Endothelial cell of umbilical vein (primary cell): Measurements from ENCODE around the gene SLC15A3. TPM values are rescaled to one million over a fixed set of nuclear protein-coding genes. Genes with fewer than 3 reads are reported as not detected.

Source experiments
- BruUV-seq: library from RNA; stranded (reverse); fragments of 400-500 nt; replicated peaks from 2 replicates; lab custom pipeline; 2021; lab: Mats Ljungman, UMichigan
- CTCF ChIA-PET: fragments of 300-600, 350-600 bp; sonication (Branson Sonifier 250); formaldehyde crosslinking; loops from one replicate; lab custom pipeline; 2021; ENCODE audit warnings: antibody characterized with exemption, inconsistent platforms; lab: Charles Lee
- POLR2A ChIA-PET: fragments of 300-600, 350-600 bp; sonication (Branson Sonifier 250); formaldehyde crosslinking; loops from one replicate; lab custom pipeline; 2021; ENCODE audit warnings: antibody characterized with exemption, inconsistent platforms; lab: Charles Lee
- DNase-seq: peaks from one replicate; pipeline ENCODE4 v3.0.0-alpha.2; 2011; ENCODE audit warnings: low read depth, low spot score
- FAIRE-seq: peaks from 2 replicates; lab custom pipeline; 2011; peaks lifted over from hg19 to GRCh38; lab: Jason Lieb, UNC
- H2AFZ ChIP-seq: 2 replicates; pipeline ENCODE4 v1.6.0; 2012; ENCODE audit warnings: low read depth, low read length, control low read depth, inconsistent platforms
- H3K27ac ChIP-seq: 2 replicates; pipeline ENCODE4 v1.5.1; 2011; ENCODE audit warnings: low read depth, mild to moderate bottlenecking, control low read depth, low read length, moderate library complexity; ENCODE audit not compliant: insufficient read depth
- H3K27me3 ChIP-seq, 2 experiments: 2 replicates each; pipeline versions ENCODE4 v1.6.0 to v1.6.1; 2011; ENCODE audit warnings: low read length in 2 of 2, mixed read lengths in 1 of 2; ENCODE audit not compliant: control insufficient read depth in 2 of 2, insufficient read depth in 2 of 2
- H3K36me3 ChIP-seq, 2 experiments: 2 replicates in 1 of 2; 3 replicates in 1 of 2; pipeline ENCODE4 v1.5.1; 2011; ENCODE audit warnings: low read length in 2 of 2, mild to moderate bottlenecking in 1 of 2, moderate library complexity in 1 of 2; ENCODE audit not compliant: control insufficient read depth in 2 of 2, insufficient read depth in 2 of 2; ENCODE audit errors: extremely low read depth in 1 of 2
- H3K4me1 ChIP-seq: 3 replicates; pipeline ENCODE4 v1.5.1; 2011; ENCODE audit warnings: mild to moderate bottlenecking, low read length; ENCODE audit not compliant: control insufficient read depth, insufficient read depth; ENCODE audit errors: extremely low read depth
- H3K4me2 ChIP-seq: 2 replicates; pipeline ENCODE4 v1.6.1; 2011; ENCODE audit warnings: low read length, control low read depth, mixed read lengths; ENCODE audit not compliant: insufficient read depth
- H3K4me3 ChIP-seq, 3 experiments: fragments of 200-600 bp in 1 of 3; sonication (generic), shearing (Covaris generic) in 1 of 3; replicated peaks in 1 of 3; 2 replicates each; pipeline ENCODE4 v1.5.1; 2011 to 2016; ENCODE audit warnings: control low read depth in 3 of 3, low read length in 3 of 3, mild to moderate bottlenecking in 2 of 3, inconsistent platforms in 1 of 3, low read depth in 1 of 3, moderate library complexity in 1 of 3; ENCODE audit not compliant: insufficient read depth in 1 of 3
- H3K79me2 ChIP-seq: 2 replicates; pipeline ENCODE4 v1.6.0; 2012; ENCODE audit warnings: low read length, inconsistent platforms; ENCODE audit not compliant: control insufficient read depth, insufficient read depth
- H3K9ac ChIP-seq: replicated peaks from 2 replicates; pipeline ENCODE3; 2011; ENCODE audit warnings: low read length, control low read depth; ENCODE audit not compliant: insufficient read depth; ENCODE audit errors: extremely low read depth
- H3K9me1 ChIP-seq: replicated peaks from 3 replicates; pipeline ENCODE4 v1.6.0; 2011; ENCODE audit warnings: mild to moderate bottlenecking, low read length; ENCODE audit not compliant: control insufficient read depth, insufficient read depth; ENCODE audit errors: extremely low read depth
- H3K9me3 ChIP-seq: replicated peaks from 2 replicates; pipeline ENCODE4 v1.5.1; 2012; ENCODE audit warnings: low read length, inconsistent platforms; ENCODE audit not compliant: control insufficient read depth, insufficient read depth
- H4K20me1 ChIP-seq: replicated peaks from 2 replicates; pipeline ENCODE3; 2011; ENCODE audit warnings: mild to moderate bottlenecking, low read length; ENCODE audit not compliant: control insufficient read depth, insufficient read depth; ENCODE audit errors: extremely low read depth
- CTCF ChIP-seq, 2 donors: IDR thresholded peaks; 1 replicate in 1 of 2; 2 replicates in 1 of 2; pipeline ENCODE4 v1.5.1; 2011; ENCODE audit warnings: low read length in 2 of 2, mild to moderate bottlenecking in 2 of 2, moderate library complexity in 2 of 2, control low read depth in 1 of 2, inconsistent platforms in 1 of 2, low read depth in 1 of 2; ENCODE audit not compliant: insufficient read depth in 1 of 2; ENCODE audit errors: extremely low read depth in 1 of 2
- EZH2 ChIP-seq: IDR thresholded peaks from 2 replicates; pipeline ENCODE4 v1.6.1; 2012; ENCODE audit warnings: borderline replicate concordance, low read depth, mild to moderate bottlenecking, moderate library complexity, low read length, inconsistent platforms; ENCODE audit not compliant: severe bottlenecking
- FOS ChIP-seq: IDR thresholded peaks from 2 replicates; pipeline ENCODE4 v1.6.1; 2011; ENCODE audit warnings: mild to moderate bottlenecking, low read length, moderate library complexity, borderline replicate concordance; ENCODE audit not compliant: insufficient read depth
- GATA2 ChIP-seq: IDR thresholded peaks from 2 replicates; pipeline ENCODE4 v1.7.0; 2011; ENCODE audit warnings: low read depth, mild to moderate bottlenecking, moderate library complexity, mixed read lengths, low read length; ENCODE audit not compliant: insufficient read length, insufficient read depth
- JUN ChIP-seq: IDR thresholded peaks from 2 replicates; pipeline ENCODE4 v1.6.1; 2011; ENCODE audit warnings: borderline replicate concordance, low read depth; ENCODE audit not compliant: insufficient read length, insufficient read depth
- MAX ChIP-seq: IDR thresholded peaks from 2 replicates; pipeline ENCODE4 v1.6.1; 2011; ENCODE audit not compliant: insufficient read depth, insufficient read length
- MYC ChIP-seq: IDR thresholded peaks from one replicate; pipeline ENCODE4 v1.6.1; 2011; ENCODE audit warnings: mild to moderate bottlenecking, low read depth, low read length
- POLR2A ChIP-seq: IDR thresholded peaks from 2 replicates; pipeline ENCODE4 v1.6.1; 2012; ENCODE audit warnings: low read depth, mild to moderate bottlenecking, control low read depth, low read length
- POLR2AphosphoS5 ChIP-seq: IDR thresholded peaks from 2 replicates; pipeline ENCODE4 v1.6.1; 2012; ENCODE audit warnings: low read depth, mild to moderate bottlenecking, control low read depth, low read length, moderate library complexity; ENCODE audit not compliant: insufficient read depth
- dilution Hi-C: fragments of 300-500 bp; cut with MboI; formaldehyde crosslinking; loops from one replicate; pipeline ENCODE4 v1.15.0; 2019; ENCODE audit warnings: low sequenced_read_pairs; ENCODE audit not compliant: extremely low pct_ligation_motif_present
- intact Hi-C: fragments of 100-400 bp; cut with micrococcal nuclease; formaldehyde crosslinking; loops from one replicate; pipeline ENCODE4 v1.10.0; 2022
- polyA plus RNA-seq, 4 experiments: library from polyadenylated mRNA; depleted of rRNA in 3 of 4; stranded (reverse) in 3 of 4; unstranded in 1 of 4; fragments of >200 nt; gene quantifications; 2 replicates each; pipeline versions ENCODE4 v1.2.1 to v1.2.3, GENCODE V29; 2011 to 2012; ENCODE audit warnings: missing spikeins in 1 of 4
- total RNA-seq: library from RNA; stranded (reverse); gene quantifications from 2 replicates; pipeline ENCODE4 v1.2.3, GENCODE V29; 2021

SLC15A3 gene
- total and polyA plus RNA-seq, 2 donors (not counting 3 experiments of a cell fraction or from before 2014, with no cell fraction given): 3.3 to 4.4 TPM

DNA sequence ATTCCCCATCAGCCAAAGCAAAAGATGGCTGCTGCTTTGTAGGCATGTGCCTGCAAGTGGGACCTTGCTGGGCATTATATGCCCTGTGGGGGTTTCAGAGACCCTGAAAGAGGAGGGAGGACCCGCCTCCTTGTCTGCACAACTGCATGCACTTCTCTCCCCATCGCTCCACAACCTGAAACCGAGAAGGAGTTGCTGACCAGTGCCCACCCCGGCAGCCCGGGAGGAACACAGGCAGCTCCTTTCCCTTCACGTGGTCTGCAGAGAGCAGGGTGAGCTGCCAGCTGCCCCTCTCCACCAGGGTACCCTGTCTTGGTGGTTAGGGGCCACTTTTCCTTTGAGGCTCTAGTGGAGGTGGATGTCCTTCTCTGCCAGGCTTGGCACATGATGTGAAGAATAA, 29.1 kb downstream of the SLC15A3 start:
- H3K4me3 ChIP-seq: no peak overlapping the region
- H3K4me1 ChIP-seq: peaks cover 31% of the 10 kb centered on the region
- BruUV-seq: TSS peak; percentile 18
- no peaks in the 10 kb centered on the region for H3K9me3 ChIP-seq
- POLR2A ChIA-PET: no interaction called here
- peaks cover 3 to 23% of the 10 kb centered on the region in 2 experiments for H3K36me3 ChIP-seq
- CTCF ChIA-PET: no interaction called here
- no peak overlapping the region for H2AFZ ChIP-seq
- dilution Hi-C loops: no loop called here
- H3K27me3 ChIP-seq: no peaks in the 10 kb centered on the region
- no peak overlapping the region for H3K4me2 ChIP-seq
- H4K20me1 ChIP-seq: no peaks in the 10 kb centered on the region
- H3K27ac ChIP-seq: no peak overlapping the region
- no peaks in the 10 kb centered on the region for H3K9me1 ChIP-seq
- intact Hi-C loops: no loop called here
- FAIRE-seq (no peak), DNase-seq (no peak)
- H3K79me2 ChIP-seq: peaks cover 17% of the 10 kb centered on the region
- no peak overlapping the region for H3K9ac ChIP-seq
- no peak for TF ChIP-seq GATA2
- no peak for TF ChIP-seq POLR2AphosphoS5

DNA sequence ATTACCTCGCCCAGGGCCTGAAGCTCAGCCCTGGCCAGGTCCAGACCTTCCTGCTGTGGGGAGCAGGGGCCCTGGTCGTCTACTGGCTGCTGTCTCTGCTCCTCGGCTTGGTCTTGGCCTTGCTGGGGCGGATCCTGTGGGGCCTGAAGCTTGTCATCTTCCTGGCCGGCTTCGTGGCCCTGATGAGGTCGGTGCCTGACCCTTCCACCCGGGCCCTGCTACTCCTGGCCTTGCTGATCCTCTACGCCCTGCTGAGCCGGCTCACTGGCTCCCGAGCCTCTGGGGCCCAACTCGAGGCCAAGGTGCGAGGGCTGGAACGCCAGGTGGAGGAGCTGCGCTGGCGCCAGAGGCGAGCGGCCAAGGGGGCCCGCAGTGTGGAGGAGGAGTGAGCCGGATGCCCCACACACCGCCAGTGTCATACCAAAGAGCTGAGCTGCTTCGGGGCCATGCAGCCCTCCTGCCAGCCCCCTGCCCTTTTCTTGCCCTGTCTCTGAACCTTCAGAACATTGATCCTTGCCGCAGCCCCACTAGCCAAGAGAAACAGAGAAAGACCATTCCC, 30.1 kb downstream of the SLC15A3 start:
- TF ChIP-seq JUN (no peak), FOS (no peak), POLR2AphosphoS5 (no peak), CTCF (IDR thresholded peaks at IDR 0.05; ENCODE audit: extremely low read depth in 1 of 2, insufficient read depth in 1 of 2, low read depth in 1 of 2, low read length in 2 of 2) (no peak), MAX (no peak), GATA2 (no peak), MYC (no peak), EZH2 (no peak), POLR2A (no peak)
- no peak for DNase-seq
- Histone ChIP-seq H3K9me3 (no peaks in the 10 kb centered on the region), H3K9ac (no peak overlapping the region), H3K36me3 (peaks cover 3 to 21% of the 10 kb centered on the region in 2 experiments), H3K4me3 (no peak overlapping the region), H3K4me1 (peaks cover 31% of the 10 kb centered on the region), H3K79me2 (peaks cover 28% of the 10 kb centered on the region), H2AFZ (no peak overlapping the region), H3K27me3 (no peaks in the 10 kb centered on the region), H3K27ac (no peak overlapping the region), H4K20me1 (no peaks in the 10 kb centered on the region), H3K9me1 (no peaks in the 10 kb centered on the region), H3K4me2 (no peak overlapping the region)
- no TSS peak for BruUV-seq
- CTCF ChIA-PET: interaction anchor here (0.9 kb wide), 1 partner anchor 22 kb away, joined by 5 read pairs; no protein-coding TSS in a partner anchor
- intact Hi-C loops: no loop called here
- no peak for FAIRE-seq
- dilution Hi-C loops: no loop called here
- POLR2A ChIA-PET: no interaction called here
